Activated CD8-positive, alpha-beta memory T cell treated with anti-CD3 and anti-CD28 coated beads for 36 hours (primary cell): ENCODE measurements around the gene MBNL3. TPM values are rescaled to one million over a fixed set of nuclear protein-coding genes. Genes with fewer than 3 reads are reported as not detected.

Experiments used
- CTCF ChIA-PET: fragments of 350-600 bp; sonication (Branson Sonifier 250); formaldehyde crosslinking; loops from one replicate; lab custom pipeline; 2021; ENCODE audit warnings: antibody characterized with exemption; lab: Charles Lee
- POLR2A ChIA-PET: fragments of 350-600 bp; sonication (Branson Sonifier 250); formaldehyde crosslinking; loops from one replicate; lab custom pipeline; 2021; ENCODE audit warnings: antibody characterized with exemption; lab: Charles Lee
- total RNA-seq, 2 experiments: library from RNA; stranded (reverse); gene quantifications; one replicate each; pipeline ENCODE4 v1.2.3, GENCODE V29; 2021

The MBNL3 gene, protein sequence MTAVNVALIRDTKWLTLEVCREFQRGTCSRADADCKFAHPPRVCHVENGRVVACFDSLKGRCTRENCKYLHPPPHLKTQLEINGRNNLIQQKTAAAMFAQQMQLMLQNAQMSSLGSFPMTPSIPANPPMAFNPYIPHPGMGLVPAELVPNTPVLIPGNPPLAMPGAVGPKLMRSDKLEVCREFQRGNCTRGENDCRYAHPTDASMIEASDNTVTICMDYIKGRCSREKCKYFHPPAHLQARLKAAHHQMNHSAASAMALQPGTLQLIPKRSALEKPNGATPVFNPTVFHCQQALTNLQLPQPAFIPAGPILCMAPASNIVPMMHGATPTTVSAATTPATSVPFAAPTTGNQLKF
- total RNA-seq = 10 to 100 TPM; 24.7 to 24.9 TPM

DNA sequence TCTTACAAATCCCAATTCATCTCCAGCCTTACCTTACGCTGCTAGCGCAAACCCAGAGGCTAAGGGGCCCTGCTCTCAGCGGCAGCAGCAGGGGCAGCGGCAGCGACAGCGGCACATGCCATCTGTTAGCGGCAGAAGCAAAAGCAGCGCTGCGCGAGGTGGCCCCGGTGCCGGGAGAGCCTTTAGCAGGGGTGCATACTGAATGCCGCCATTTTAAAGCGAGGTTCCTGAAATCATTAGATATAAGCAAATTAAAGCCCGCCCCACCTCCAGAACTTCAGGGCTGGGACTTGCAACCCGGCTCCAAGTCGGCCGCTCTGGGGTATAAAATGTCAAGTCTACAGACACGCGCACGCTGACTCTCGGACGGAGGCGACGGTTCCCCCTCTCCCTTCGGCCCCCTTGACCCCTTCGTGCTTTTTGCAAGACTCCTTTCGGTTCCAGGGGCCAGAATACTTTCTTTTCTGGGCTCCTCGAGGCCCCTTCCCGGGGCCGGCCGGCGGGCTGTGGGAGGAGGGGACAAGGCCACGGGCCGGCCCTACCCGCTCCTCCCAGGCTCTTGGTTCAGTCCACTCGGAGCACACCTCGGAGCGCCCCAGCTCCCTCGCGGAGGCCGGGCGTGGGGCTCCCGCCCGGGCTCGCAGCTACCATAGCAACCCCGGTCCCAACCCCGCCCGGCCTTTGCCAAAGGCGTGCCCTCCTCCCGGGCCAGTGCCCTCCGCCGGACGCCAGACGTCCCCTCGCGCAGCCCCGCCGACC, at the start of gene MBNL3:
Gene MBNL3 (minus strand): TSS at position 220 of the 759 bp plus-strand sequence. CDS start 49,427 bp downstream, outside the sequence.
- POLR2A ChIA-PET = interaction anchor here (0.6 kb wide), 1 partner anchor 8 kb away, joined by 4 read pairs; no protein-coding TSS in a partner anchor
- CTCF ChIA-PET = interaction anchor here (1.8 kb wide), 1 partner anchor 268 kb away, joined by 4 read pairs; no protein-coding TSS in a partner anchor

DNA sequence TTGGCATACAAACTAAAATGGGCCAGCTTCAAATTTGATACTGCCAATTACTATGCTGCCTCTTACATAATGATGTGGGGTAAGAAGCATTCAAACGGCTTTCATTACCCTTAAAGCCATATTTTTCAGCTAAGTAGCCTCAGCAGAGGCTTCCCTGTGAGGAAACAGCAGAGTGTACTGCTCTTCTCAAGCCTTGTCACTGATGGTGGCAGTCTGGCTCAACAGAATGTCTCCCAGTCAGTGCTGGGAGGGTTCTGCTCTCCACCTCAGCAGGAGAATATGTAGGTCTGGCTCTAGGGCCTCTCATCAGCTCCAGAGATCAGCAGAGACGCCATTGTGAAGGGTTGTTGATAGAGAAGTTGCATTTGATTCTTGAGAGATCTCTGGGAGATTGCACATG, 44.6 kb upstream of the MBNL3 start:
- CTCF ChIA-PET = no interaction called here
- POLR2A ChIA-PET = no interaction called here

DNA sequence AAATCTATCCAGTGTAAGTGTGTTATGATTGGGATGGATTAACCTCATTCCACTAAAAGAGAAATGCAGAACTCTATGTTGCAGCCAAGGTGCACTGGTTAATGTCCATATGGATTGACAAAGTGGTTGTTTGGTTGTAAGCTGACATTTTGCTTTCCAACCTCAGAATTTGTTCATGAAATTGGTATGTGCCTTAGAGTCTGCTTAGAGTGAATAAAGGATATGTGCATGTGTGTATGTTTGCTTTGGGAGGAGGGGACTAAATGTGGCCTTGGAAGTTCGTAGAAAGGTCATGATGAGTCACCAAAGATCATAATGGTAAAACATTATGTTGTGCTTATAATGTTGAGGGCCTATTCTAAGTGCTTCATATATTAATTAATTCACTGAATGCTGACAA, 44.1 kb upstream of the MBNL3 start:
- ChIA-PET CTCF (no interaction called here), POLR2A (no interaction called here)

DNA sequence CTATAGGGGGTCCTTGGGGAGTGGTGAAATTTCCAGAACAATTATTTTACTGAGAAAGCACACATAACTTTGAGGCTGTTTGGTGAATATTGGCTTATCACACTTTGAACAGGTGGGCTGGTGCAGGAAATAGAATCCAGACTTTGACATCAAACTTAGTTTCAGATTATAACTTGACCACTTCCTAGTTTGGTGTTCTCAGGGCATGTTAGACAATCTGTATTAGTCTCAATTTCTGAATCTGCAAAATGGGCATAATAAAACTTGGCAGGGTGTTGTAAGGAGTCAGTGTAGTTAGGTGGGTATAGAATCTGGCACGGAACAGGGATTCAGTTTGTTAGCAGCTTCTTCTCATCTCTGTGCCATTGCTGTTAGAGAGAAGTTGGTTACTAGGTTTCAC, 43.3 kb upstream of the MBNL3 start:
- ChIA-PET CTCF (no interaction called here), POLR2A (no interaction called here)

DNA sequence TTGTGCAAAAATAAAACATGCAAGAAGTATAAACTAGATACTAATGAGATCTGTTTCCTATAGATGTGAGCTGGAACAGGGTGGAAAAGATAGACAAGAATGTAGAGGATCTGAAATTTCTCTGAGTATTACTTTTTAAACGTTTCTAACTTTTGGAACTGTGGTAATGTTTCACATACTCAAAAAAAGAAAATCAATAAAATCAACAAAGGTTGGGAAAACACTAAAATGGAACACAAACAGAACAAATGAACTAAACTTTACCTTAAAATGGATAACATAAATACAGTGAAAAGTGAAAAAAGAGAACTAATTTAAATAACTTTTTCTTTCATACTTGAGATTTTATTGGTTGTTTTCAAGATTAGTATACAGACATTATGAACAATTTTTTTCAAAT, 32.0 kb upstream of the MBNL3 start:
- CTCF ChIA-PET = no interaction called here

DNA sequence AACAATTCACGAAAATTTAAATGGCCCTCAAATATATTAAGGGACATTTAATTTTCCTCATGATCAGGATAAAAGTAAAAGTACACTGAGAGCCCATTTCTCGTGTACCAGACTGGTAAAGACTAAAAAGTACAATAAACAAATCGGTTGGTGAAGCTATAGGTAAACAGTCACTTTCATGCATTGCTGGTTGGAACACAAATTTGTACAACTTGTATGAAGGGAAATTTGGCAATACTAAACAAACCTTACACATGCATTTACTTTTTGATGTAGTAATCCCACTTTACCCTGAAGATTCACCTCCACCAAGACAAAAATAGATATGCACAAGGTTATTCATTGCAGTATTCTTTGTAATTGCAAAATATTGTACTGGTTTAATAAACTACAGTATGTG, 31.4 kb upstream of the MBNL3 start:
- CTCF ChIA-PET = no interaction called here
- POLR2A ChIA-PET = no interaction called here

More for the DNA sequence above, 32.0 kb upstream of the MBNL3 start:
- POLR2A ChIA-PET = no interaction called here

DNA sequence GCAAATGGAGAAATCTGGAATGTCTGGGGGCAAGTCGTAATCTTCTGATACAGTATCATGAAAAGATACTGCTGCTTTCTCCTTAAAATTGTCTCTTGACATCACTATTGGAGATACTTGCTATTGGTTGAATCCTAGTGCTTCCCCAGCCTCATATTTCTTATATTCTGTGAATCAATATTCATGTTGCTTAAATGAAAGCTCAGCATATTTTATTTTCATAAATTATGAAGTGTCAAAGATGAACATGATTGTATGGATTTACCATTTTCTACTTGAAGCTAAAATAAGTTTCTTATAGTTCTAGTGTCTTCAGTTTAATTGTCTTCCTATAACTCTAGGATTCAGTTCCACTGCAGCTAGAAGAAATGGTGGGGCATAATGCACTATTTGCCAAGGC, 29.6 kb upstream of the MBNL3 start:
- ChIA-PET CTCF (no interaction called here), POLR2A (no interaction called here)

DNA sequence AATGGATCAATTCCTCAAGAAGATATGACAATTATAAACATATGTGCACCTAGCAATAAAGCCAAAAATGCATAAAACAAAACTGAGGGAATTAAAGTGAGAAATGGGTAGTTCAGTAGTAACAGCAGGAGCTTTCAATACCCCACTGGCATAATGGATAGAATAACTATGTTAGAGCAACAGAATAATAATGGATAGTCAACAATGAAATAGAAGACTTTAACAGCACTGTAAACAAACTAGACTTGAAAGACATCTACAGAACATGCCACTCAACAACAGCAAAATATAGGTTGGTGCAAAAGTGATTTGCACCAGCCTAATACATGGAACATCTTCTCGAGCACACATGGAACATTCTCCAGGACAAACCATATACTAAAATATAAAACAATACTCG, 20.0 kb upstream of the MBNL3 start:
- ChIA-PET POLR2A (no interaction called here), CTCF (no interaction called here)

DNA sequence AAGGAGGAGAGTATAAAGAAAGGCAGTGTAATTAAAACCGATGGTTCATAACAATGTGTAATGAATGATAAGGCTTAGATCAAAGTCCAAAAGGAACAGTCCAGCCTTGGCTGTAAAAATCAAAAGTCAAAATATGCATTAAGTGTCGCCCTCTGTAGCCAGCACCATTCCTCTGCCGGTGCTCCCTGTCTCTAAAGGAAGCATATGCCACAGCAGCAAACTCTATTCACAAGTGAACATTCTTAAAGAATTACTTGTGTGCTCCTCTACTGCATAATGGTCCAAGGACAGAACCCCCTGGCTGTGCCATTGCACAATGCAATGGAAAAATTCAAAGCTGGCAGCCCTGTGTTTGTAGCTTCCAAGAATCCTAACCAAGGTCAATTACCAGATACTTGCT, 16.3 kb upstream of the MBNL3 start:
- CTCF ChIA-PET = no interaction called here
- POLR2A ChIA-PET = no interaction called here

DNA sequence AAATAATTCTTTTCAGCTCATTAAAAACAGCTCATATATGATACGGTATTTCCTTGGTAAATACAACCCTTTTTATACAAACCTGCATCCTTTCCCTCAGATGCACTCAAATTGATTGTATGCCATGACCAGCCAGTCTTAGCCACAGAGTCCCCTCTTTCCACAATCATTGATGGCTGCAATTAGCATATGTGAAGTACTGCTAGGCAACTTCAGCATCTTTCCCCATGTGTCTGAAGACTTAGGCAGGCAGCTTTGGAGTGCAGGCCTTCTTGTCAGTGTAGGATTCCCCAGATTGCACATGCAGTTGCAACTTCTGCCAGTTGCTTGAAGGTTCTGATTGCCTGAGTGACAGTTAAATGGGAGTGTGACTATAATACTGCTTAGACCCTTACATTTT, 15.6 kb upstream of the MBNL3 start:
- CTCF ChIA-PET = no interaction called here

DNA sequence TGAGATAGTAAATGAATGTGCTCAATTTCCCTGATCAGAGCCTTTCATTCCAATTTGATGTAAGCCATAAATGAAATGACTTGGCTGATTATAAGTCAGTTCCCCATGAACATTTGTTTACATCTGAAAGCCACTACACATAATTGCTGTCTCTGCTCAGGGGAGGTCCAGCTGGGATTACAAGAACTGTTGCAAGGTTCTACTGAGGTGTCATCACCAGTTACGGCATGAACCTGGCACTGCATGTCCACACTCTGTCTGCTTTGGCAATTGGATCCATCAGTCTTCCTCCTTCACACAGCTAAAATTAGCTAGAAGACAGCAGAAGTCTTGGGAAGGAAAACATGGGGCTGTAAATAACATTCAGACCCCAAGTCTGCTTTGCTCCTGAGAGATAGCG, 12.8 kb upstream of the MBNL3 start:
- ChIA-PET POLR2A (no interaction called here), CTCF (no interaction called here)

More for the DNA sequence above, 15.6 kb upstream of the MBNL3 start:
- POLR2A ChIA-PET = no interaction called here

DNA sequence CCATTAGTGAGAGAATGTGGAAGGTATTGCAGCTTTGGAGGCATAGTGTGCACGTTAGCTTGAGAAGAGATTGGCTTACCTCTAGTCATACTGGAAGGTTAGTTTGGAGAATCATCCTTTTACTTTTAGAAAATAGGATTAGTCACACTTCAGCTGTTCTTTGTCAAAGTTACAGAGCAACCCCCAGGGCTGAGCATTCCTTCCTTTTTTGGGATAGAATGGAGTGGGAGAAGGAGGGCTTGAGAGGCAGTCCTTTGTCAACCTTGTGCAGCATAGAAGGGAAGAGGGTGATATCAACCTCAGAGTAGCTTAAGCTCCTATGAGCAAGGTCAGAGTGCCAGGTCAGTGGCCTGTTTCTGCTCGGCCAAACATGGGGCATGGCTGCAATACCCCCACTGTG, 8.6 kb upstream of the MBNL3 start:
- ChIA-PET POLR2A (no interaction called here), CTCF (no interaction called here)

DNA sequence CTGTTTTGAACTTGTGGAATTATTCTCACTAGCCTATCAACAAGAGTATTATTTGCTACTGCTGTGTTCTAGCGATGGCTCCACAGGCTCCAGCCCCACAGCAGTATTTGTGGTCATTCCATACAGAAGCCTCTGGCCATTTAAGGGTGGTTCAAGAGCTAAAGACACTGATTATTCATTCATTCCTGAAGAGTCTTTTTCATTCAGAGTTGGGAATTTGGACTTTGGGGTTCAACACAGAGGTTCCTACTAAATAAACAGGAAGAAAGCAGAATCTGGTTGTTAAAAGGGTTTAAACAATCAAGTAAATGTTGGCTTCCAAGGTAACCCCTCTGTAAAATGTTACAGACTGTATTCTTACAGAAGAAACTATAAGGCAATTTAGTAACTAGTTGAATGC, 4.3 kb upstream of the MBNL3 start:
- ChIA-PET CTCF (no interaction called here), POLR2A (no interaction called here)

DNA sequence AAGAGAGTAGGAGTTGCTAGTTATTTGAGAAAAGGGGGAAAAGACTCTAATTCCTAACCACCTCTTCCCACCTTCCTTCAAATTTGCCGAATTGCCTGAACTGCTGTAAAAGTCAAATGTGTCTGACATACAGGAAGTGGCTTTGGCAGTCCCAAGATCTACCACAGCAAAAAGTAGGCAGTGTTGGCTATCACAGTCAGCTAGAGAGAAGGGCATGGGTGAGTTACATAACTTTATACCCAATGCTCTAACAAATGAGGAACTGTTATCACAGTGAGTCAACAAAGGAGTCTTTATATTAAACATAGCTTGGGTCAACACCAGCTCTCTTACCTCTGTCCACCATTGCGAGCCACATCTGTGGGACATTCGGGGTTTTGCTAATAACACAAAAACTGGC, 2.4 kb upstream of the MBNL3 start:
- ChIA-PET CTCF (no interaction called here), POLR2A (no interaction called here)

DNA sequence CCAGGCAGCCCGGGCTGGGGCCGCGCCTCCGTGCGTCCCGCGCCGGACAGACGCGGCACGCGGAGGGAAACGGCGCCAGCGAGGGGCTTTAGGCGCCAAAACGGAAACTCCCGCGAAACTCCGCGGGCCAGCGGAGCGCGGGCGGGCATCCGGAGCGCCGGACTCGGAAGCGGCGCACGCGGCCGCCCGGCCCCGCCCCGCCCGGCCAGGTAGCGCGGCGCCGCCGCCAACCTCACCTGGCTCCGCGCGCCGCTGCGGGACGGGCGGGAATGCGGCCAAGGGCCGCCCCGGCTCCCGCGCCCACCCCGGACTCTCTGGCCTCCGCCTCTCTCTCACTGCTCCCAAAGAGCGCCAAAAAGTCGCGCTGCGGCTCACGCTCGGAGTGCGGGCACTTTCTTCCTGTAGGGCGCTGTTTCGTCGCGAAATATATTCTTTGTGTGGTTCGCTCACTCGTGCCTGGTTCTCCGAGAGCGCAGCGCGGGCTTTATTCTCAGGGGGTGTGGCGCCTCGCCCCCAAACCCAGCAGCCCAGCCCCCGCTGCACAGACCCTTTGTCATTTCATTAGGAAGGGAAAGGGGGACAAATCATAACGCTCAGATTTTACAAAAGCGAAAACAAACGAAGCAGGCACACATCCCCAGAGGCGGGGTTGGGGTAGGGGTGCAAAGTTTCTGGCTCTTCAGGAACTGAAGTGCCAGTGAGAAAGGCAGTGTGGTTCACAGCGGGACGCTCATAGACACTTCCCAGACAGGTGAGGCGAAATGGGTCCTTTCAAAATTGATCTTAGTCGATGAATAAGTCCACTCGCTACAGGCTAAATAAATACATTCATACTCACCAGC, 961 bp upstream of the MBNL3 start:
- CTCF ChIA-PET = no interaction called here
- POLR2A ChIA-PET = no interaction called here

DNA sequence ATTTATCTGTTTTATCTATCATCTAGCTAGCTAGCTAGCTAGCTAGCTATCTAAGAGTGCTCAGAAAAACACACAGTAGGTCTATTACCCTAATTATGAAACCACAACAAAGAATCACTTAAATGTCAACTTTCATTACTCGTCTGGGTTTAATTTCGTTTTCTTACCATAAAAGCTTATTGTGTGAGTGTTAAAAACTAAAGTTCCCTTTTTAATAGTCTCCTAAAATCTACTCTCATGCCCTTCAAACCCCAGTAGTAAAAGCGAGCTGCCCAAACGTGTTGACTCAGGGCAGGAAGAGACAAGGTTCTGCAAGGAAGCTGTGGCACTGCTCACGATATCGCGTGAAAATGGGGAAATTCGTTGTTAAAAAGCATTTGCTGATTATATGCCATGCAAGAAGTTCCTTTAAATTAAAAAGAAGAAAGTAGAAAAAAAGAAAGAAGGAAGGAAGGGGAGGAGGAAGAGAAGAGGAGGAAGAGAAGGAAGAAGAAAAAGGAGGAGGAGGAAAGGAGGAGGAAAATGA, 595 bp downstream of the MBNL3 start:
- CTCF ChIA-PET = interaction anchor here (1.8 kb wide), 1 partner anchor 267 kb away, joined by 4 read pairs; no protein-coding TSS in a partner anchor
- POLR2A ChIA-PET = interaction anchor here (0.7 kb wide), 1 partner anchor 9 kb away, joined by 3 read pairs; no protein-coding TSS in a partner anchor

DNA sequence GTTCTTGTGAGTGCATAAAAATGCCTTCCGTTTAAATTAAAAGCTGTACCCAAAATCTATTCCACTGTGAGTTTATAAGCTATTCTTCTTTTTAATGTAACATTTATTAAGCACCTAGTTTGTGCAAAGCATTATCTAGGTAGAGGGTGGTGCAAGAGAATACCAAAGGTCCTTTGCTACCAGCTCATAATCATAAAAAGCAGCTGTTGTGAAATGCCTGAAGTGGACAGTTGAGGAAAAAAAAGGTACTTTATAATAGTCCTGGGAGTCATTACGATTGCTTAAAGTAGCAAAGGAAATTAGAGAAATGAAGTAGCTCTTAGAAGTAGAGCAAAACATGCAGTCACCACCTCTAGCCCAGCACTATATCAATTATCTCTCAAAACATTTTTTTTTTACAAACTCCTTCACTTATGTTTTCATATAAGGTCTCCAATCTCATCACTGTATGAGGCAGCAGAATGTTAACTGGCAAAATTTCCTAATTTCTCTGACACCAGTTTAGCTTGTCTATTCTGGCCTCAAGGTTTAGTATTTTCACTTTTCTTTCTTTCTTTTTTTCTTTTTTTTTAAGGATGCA, 2.1 kb downstream of the MBNL3 start:
- ChIA-PET CTCF (no interaction called here), POLR2A (no interaction called here)

DNA sequence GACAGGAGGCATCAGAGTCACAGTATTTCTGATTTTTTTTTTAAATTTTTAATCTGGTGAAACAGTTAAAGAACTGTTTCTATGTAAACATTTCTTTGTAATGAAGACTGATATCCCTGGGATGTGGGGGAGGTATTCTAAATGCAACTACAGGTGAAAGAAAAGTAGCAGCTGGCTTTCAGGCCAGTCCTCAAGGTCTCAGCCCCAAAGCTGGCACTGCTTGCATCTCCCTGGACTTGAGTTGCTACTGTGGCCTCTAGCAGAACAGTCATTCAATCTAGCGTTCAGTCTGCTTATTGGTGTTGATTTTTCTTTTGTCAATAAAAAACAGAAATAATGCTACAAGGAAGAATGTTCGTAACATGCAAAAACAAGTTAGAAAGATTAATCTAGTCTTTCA, 4.9 kb downstream of the MBNL3 start:
- ChIA-PET CTCF (no interaction called here), POLR2A (no interaction called here)

DNA sequence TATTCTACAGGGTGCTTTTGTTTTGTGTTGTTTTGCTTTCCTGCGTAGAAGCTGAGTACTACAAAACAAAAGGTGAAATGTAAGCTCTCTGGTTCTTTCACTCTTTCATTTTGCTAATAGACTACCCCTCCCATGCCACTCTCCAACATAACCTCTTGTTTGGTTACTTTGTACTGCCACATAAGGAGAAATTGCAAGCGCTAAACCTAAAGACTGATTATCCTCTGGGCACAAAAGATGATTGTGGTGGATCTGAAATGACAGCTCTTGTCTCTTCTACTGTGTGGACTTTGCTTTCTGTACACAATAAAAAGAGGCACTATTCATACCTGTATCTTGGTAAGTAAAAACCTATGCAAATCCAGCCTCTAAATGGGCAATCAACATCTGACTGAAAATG, 5.3 kb downstream of the MBNL3 start:
- ChIA-PET POLR2A (no interaction called here), CTCF (no interaction called here)
